ENCODE data around the gene HGD.

HGD gene

DNA sequence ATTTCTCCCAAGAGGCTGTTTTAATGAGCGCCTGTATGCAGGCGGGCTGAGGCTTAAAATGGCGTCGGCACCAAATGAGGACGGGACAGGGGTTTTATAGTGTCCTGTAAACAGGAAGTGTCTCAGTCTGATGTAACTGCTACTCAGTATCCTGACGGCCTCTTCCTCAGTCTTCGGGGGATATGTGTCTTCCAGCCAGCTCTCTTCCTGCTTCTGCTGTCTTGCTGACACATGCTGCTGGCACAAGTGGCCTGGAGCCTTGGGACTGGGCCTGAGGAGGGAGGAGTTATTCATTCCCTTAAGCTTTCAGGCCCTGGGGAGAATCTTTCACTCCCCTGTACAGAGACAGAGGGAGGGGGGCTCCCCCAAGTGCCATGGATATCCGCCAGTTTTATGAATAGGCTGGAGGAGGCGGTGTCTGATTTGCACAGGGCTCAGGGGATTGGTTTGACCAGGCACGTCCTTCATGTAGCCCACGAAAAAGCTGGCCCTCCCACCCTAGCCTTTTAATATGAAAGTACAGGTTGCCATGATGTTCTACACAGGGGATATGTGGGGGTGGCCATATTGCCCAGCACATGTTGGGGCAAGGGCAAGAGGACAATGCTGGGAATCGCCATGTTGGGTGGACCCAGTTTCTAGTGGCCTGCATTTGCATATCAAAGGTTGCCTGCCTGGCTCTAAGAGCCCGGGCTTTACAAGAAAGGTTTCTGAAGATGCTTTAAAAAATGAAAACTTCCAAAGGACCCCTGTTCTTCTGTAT lies 66.0 kb downstream of the HGD start:
- TF ChIP-seq, protein P1, sequence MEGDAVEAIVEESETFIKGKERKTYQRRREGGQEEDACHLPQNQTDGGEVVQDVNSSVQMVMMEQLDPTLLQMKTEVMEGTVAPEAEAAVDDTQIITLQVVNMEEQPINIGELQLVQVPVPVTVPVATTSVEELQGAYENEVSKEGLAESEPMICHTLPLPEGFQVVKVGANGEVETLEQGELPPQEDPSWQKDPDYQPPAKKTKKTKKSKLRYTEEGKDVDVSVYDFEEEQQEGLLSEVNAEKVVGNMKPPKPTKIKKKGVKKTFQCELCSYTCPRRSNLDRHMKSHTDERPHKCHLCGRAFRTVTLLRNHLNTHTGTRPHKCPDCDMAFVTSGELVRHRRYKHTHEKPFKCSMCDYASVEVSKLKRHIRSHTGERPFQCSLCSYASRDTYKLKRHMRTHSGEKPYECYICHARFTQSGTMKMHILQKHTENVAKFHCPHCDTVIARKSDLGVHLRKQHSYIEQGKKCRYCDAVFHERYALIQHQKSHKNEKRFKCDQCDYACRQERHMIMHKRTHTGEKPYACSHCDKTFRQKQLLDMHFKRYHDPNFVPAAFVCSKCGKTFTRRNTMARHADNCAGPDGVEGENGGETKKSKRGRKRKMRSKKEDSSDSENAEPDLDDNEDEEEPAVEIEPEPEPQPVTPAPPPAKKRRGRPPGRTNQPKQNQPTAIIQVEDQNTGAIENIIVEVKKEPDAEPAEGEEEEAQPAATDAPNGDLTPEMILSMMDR (conservative IDR thresholded peaks at IDR 0.05; ENCODE audit: low read depth, low read length): no peak
- peak; percentile 26 for DNase-seq (ENCODE audit: low read depth)

DNA sequence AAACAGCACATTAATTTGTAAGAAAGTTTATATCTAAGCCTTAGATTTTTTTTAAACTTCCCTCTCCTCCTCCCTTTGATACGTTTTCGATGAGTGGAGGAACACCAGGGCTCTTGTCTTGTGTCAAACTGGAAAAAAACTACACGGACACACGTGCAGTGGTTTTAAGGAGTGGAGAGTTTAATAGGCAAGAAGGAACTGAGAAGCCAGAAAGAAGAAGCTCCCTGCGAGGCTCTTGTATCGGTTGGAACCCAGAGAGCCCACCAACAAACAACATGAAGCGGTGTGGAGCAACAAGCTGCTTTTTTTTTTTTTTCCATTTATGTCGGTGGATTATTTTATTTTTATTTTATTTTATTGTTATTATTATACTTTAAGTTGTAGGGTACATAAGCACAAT lies 67.3 kb downstream of the HGD start:
- TF ChIP-seq, protein P1 (conservative IDR thresholded peaks at IDR 0.05; ENCODE audit: low read depth, low read length): no peak
- H3K4me3 ChIP-seq (ENCODE audit: low read depth, low read length): no peak overlapping the region
- no peak for DNase-seq (ENCODE audit: low read depth)

More for the DNA sequence above, 66.0 kb downstream of the HGD start:
- H3K4me3 ChIP-seq (ENCODE audit: low read depth, low read length): no peak overlapping the region

DNA sequence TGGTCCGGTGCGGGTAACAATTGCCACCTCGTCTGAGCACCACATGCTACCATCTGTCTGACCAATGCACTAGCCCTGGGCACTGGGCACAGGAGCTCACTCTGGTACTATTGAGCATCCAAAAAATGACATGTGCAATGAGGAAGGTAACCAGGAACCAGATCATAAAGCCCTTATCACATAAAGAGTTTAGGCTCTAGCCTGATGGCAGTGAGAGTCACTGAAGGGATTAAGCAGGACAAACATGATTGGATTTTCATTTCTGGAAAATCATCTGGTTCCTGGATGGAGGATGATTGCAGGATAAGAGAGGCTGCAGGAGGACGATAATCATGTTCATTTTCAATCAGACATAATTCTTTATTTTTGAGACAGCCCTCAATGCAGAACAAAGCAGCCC lies 73.5 kb downstream of the HGD start:
- no peak for DNase-seq (ENCODE audit: low read depth)
- TF ChIP-seq, protein P1 (conservative IDR thresholded peaks at IDR 0.05; ENCODE audit: low read depth, low read length): no peak
- H3K4me3 ChIP-seq (ENCODE audit: low read depth, low read length): no peak overlapping the region

DNA sequence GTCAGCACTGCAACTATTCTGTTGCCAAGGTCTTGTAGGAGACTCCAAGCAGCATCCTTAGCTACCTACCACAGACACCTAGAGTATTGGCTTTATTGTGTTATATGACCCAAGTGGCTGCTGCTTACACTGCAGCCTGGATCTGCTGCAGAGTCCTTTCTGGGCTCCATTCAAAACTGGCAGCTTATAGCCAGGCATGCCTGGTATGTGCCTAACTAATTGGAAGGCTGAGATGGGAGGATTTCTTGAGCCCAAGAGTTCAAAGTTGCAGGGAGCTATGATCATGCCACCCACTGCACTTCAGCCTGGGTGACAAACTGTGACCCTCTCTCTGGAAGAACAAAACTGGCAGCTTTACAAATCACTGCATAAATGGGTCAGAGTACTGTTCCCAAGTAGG lies 77.3 kb downstream of the HGD start:
- DNase-seq (ENCODE audit: low read depth): no peak
- H3K4me3 ChIP-seq (ENCODE audit: low read depth, low read length): no peak overlapping the region
- TF ChIP-seq, protein P1 (conservative IDR thresholded peaks at IDR 0.05; ENCODE audit: low read depth, low read length): no peak

DNA sequence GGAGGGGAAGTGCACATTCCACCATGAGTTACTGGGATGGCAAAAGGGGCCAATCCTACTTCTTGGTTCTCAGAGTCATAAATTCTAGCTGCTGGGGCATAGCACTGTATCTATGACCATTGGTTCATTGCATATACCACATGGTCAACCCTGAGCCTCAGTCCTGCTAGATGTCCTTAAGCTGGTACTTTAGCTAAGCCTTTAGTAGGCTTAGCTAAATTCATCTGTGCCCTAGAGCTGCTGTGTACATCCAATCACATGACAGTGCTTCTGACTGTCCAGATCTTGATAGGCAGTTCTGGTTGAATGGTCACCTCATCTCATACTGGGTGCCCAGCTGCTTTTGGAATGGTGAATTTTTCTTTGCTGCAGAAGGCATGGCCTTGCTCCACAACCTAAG lies 77.7 kb downstream of the HGD start:
- no peak for DNase-seq (ENCODE audit: low read depth)
- TF ChIP-seq, protein P1 (conservative IDR thresholded peaks at IDR 0.05; ENCODE audit: low read depth, low read length): no peak
- no peak overlapping the region for H3K4me3 ChIP-seq (ENCODE audit: low read depth, low read length)

DNA sequence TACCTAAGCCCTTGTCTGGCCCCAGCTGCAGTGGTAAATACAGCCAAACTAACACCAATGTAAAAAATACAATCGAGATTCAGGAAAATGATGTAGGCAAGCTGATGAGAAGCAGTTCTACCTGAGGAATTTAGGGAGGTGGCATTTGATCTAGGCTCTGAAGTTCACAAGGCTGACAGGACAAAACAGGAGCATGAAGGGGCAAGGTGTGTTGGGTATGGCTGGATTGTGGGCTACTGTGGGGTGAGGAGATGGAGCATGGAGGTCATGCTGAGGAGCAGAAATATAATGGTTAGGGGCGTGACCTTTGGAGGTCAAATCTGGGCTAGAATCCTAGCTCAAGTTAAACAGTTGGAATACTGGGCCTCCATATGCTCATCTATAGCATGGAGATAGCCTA lies 79.4 kb downstream of the HGD start:
- TF ChIP-seq, protein P1 (conservative IDR thresholded peaks at IDR 0.05; ENCODE audit: low read depth, low read length): no peak
- no peak for DNase-seq (ENCODE audit: low read depth)

DNA sequence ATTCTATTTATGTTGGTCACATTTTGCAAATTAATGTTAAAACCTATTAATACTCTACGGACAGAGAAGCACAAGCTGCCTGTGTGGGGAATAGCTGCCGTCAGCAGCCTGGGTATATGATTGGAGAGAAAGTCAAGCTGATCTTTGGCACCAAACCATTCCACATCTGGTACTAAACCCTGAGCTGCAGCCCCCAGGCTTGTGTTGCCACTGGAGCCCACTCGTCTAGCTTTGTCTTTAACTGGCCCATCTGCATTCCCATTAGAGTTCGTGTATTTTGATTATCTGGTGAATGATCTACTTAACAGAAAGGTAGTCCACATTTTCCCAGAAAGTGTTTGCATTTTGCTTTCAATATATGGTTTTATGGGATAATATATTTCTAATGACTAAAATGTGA lies 80.5 kb downstream of the HGD start:
- no peak overlapping the region for H3K4me3 ChIP-seq (ENCODE audit: low read depth, low read length)
- TF ChIP-seq, protein P1 (conservative IDR thresholded peaks at IDR 0.05; ENCODE audit: low read depth, low read length): no peak
- no peak for DNase-seq (ENCODE audit: low read depth)

More for the DNA sequence above, 79.4 kb downstream of the HGD start:
- no peak overlapping the region for H3K4me3 ChIP-seq (ENCODE audit: low read depth, low read length)
